Measurements from ENCODE around the gene LY6G5B.

LY6G5B gene

DNA sequence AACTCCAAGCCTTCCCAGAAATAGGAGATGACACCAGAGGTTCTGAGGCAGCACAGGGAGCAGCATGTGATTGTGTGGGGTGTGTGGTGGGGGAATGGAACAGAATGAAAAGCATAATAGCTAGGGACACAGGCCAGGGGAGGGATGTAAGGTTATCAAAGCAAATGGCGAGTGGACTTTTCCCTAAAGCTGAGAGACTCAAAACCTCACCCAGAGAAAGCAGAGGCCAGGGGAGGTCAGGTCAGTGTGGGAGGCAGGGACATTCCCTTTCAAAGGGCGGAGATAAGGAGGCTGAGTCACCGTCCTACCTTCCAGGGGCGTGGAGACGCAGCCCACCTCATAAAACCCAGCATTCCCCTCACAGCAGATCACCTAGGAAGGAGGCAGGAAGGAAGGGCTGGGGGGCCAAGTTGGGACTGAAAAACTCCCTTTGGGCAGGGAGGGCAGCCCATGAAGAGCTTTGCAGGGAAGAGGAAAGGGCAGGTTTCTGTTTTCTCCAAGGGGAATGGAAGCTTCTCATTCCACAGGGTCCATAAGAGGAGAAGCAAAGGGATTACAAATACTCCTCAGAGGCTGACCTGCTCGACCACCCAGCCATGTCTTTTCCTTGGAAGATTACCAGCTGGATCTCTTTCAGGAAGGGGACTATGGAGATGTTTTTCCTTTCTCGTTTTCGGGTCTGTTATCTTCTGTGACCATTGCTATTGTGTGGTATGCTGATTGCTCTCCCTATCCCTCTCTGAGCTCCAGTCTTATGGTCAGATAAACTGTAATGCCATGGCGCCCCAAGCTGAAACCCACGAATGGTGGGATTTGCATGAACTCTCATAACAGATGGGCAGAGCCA lies 20.7 kb downstream of the LY6G5B start:
- H3K4me1 Mint-ChIP-seq, result peaks cover 13% of the 10 kb centered on the region
- no peaks in the 10 kb centered on the region for H3K27me3 Mint-ChIP-seq
- H3K27ac Mint-ChIP-seq, result peak overlapping the region; percentile 57 to 59
- H3K9me3 Mint-ChIP-seq, result no peaks in the 10 kb centered on the region
- ATAC-seq (no peak), DNase-seq (no peak)
- no peak overlapping the region for H3K4me3 Mint-ChIP-seq

DNA sequence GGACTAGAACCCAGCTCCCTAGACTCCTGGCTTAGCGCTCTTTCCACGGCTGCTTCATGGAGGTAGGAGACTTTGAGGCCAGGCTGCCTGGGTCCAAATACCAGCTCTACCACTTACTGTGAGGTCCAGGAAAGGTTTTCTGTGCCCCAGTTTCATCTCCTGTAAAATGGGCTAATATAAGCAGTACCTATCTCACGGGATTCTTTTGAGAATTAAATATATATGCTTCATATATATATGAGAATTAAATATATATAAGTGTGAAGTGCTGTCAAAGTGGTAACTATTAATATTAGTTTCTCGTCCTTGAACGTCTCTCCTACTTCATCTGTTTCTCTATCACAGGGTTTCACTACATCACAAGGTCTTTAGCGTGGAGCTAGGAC lies 21.3 kb downstream of the LY6G5B start:
- no peak overlapping the region for H3K27ac Mint-ChIP-seq
- no peak overlapping the region for H3K4me3 Mint-ChIP-seq

DNA sequence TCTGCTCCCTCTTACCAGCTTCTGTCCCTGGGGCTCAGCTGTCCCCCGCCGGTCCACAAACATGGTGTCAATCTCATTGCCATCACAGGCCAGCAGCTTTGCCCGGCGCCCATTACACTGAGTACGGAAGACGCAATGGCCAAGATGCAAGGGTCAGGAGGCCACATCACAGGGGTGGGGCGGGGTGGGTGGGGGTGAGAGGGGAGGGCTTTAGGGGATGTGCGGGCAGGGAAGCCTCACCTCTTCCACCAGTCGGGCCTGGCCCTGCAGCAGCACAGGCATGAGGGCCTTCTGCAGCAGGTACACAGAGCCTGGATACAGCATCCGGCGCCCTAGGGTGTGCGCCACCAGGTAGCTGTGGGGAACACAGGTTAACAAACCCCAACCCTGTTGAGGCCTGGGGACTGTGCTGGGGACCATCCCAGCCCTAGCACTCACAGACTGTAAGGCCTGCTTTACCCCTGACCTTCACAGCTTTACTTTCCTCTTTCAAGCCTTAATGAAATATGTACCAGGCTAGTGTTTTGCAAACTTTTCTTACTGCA lies 21.9 kb downstream of the LY6G5B start:
- Mint-ChIP-seq H3K4me3 (no peak overlapping the region), H3K27ac (peak overlapping the region; percentile 21 to 63), H3K9me3 (no peaks in the 10 kb centered on the region), H3K4me1 (peaks cover 13% of the 10 kb centered on the region), H3K27me3 (no peaks in the 10 kb centered on the region)
- no peak for DNase-seq
- ATAC-seq, result no peak

More for the DNA sequence above, 21.3 kb downstream of the LY6G5B start:
- Mint-ChIP-seq H3K9me3 (no peaks in the 10 kb centered on the region), H3K4me1 (peaks cover 13% of the 10 kb centered on the region), H3K27me3 (no peaks in the 10 kb centered on the region)
- ATAC-seq (no peak), DNase-seq (no peak)

DNA sequence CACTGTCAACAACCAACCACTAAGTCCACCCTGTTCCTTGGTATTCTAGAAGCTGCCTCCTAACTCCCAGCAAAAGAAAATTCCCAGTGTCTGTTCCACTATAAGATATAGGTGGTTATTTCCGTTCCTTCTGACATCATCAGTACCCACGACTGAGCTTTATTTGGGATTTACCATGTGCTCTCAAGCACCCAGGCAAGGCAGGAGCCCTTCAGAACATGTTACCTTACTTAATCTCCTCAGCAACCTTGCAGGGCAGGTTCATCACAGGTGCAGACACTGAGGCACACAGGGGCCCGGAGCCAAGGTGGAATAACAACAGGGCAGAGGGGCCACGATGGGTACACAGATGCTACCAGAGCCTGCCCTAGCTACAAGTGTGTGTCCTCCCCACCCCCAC lies 22.6 kb downstream of the LY6G5B start:
- H3K9me3 Mint-ChIP-seq, result no peaks in the 10 kb centered on the region
- no peak for ATAC-seq
- DNase-seq, result no peak
- no peak overlapping the region for H3K4me3 Mint-ChIP-seq
- H3K27ac Mint-ChIP-seq, result no peak overlapping the region
- peaks cover 15% of the 10 kb centered on the region for H3K4me1 Mint-ChIP-seq
- no peaks in the 10 kb centered on the region for H3K27me3 Mint-ChIP-seq

DNA sequence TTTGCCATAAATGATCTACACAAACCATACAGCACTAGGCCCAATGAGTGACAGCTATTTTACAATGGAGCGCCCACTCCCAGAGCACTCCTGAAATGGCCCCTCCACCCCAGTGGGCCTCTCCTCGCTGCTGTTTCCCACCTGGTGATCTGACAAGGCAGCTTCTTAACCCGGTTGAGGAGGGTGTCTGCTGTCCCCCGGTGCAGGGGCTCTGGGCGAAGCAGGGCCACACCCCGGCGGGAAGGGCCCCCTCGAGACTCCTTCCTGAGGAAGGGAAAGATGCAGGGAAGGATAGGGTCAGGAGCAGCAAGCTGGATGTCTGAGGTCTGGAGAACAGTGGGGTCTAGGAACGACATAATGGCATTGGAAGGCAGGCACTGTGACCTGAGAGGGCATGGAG lies 23.1 kb downstream of the LY6G5B start:
- no peak for ATAC-seq
- no peak overlapping the region for H3K27ac Mint-ChIP-seq
- H3K4me3 Mint-ChIP-seq, result no peak overlapping the region
- H3K9me3 Mint-ChIP-seq, result no peaks in the 10 kb centered on the region
- no peaks in the 10 kb centered on the region for H3K27me3 Mint-ChIP-seq
- DNase-seq, result no peak
- peaks cover 20% of the 10 kb centered on the region for H3K4me1 Mint-ChIP-seq

DNA sequence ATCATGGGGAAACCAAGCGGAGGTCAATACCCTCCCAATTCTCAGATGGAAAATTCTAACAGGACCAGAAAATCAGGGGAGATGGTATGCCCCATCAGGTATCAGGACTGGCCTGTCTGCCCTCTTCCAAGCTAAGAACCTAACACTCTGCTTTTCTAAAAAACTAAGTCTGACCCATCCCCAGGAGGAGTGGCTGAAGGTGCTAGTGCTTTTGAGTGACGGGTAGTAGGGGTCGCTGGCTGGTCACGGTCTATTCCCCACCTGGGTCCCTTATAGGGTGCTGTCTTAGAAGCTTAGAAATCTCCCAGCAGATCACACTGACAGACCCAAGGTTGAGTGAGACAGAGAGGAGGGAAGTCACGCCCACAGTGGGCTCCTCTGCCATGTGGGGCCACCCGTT lies 23.8 kb downstream of the LY6G5B start:
- DNase-seq, result no peak
- no peaks in the 10 kb centered on the region for H3K27me3 Mint-ChIP-seq
- H3K4me1 Mint-ChIP-seq, result peaks cover 22% of the 10 kb centered on the region
- H3K9me3 Mint-ChIP-seq, result no peaks in the 10 kb centered on the region
- ATAC-seq, result no peak
- H3K27ac Mint-ChIP-seq, result no peak overlapping the region
- H3K4me3 Mint-ChIP-seq, result no peak overlapping the region

DNA sequence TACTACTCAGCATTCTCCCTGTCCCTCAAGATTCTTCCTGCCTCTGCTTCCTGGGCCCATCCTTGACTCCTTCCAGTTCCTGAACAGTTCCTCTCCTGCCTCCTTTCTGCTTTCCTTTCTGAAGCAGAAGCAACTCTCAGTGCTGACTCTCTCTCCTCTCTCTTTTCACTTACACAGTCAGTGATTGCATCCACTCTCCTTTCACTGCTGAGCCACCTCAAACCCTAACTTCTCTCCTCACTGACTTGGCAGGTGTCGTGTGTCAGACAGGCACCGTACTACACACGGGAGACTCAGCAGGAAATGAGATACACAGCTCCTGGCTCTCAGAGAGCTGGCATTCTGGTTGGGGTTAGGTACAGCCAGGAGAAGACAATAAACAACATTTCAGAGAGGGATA lies 27.8 kb downstream of the LY6G5B start:
- no peak overlapping the region for H3K4me3 Mint-ChIP-seq
- H3K4me1 Mint-ChIP-seq, result peaks cover 25% of the 10 kb centered on the region
- H3K9me3 Mint-ChIP-seq, result no peaks in the 10 kb centered on the region
- DNase-seq (no peak), ATAC-seq (no peak)
- no peaks in the 10 kb centered on the region for H3K27me3 Mint-ChIP-seq
- H3K27ac Mint-ChIP-seq, result peak overlapping the region in 1 of 2 donors; percentile 36

DNA sequence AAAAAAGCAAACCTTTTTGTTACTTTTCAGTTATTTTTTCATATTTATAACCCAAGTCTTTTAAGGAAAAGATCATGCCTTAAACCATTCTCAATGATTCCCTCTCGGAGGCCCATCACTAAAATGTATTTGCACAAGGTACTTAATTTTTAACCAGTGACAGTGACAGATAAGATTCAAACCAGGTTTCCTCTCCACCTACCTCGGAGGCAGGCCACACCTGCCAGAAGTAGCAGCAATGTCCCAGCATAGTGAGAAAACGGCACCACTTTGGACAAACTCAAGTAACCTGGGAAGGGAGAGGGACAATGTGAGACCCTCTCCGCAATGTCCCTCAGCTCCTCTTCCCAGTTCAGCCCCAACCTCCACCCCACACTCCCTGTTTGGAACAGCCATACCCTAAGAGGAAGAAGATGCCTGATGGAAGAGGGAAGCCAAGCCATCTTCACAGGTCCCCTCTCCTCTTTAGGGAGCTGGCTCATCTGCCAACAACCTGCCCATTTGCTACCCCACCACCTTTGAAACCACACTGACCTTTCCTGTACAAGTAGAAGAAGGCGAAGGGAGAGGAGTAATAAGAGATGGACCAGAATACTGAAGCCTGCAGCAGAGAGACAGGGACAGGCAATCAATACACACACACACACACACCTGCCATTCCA lies 31.1 kb downstream of the LY6G5B start:
- no peak for DNase-seq
- Mint-ChIP-seq H3K4me1 (peaks cover 33% of the 10 kb centered on the region), H3K9me3 (no peaks in the 10 kb centered on the region), H3K27ac (no peak overlapping the region), H3K4me3 (peak overlapping the region; percentile 27 to 38), H3K27me3 (no peaks in the 10 kb centered on the region)
- no peak for ATAC-seq

DNA sequence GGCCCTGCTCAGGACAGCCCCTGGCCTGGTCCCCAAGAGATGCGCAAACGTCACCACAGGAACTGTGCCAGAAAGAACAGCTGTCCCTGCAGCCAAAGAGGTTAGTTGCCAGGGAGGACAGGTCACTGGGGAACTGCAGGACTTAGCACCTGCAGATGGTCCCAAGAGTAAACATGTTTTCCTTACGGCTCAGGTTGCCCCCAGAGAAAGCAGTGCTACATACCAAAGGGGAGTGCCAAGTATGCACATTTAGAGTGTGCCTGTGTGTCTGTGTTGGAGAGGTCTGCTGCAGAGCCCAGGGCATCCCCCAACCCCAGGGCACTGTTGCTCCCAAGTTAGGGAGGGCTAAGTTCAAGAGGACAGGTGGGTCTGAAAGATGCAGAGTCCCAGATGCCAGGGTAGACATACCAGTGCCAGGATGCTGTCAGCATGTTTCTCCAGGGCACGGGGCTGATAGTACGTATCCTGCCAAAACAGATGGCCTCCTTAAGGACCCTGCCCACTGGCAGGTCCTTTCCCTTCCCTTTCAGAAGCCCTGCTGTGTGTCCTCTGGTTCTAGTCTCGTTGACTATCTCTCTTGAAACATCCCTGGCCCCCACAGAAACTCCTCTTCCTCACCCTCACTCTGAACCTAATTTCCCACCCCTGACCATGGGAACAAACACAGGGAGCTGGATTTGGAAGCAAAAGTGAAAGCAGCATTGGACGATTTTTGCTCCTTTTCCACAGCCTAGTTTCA lies 32.1 kb downstream of the LY6G5B start:
- H3K27me3 Mint-ChIP-seq, result no peaks in the 10 kb centered on the region
- no peaks in the 10 kb centered on the region for H3K9me3 Mint-ChIP-seq
- H3K4me1 Mint-ChIP-seq, result peaks cover 33% of the 10 kb centered on the region
- no peak for DNase-seq
- no peak for ATAC-seq
- H3K27ac Mint-ChIP-seq, result peak overlapping the region; percentile 91 to 98
- H3K4me3 Mint-ChIP-seq, result peak overlapping the region; percentile 96

DNA sequence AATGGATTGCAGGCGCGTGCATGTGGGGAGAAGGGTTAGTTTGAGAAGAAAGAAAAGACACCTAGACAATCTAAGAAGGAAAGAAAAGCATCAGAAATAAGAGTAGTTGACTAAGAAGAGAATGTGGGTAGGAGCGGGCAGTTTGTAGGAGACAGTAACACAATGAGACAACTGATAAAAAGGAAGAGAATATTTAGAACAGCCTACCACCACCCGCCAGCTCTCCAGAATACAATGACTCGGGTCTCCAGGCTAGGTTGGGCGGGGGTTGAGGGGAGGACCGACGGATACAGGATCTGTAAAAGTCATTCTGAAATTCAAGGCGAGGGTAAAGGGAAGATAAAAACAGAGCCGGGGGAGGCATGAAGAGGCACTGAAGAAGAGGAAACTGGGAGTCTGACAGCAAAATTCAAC lies 32.6 kb downstream of the LY6G5B start:
- DNase-seq, result no peak

DNA sequence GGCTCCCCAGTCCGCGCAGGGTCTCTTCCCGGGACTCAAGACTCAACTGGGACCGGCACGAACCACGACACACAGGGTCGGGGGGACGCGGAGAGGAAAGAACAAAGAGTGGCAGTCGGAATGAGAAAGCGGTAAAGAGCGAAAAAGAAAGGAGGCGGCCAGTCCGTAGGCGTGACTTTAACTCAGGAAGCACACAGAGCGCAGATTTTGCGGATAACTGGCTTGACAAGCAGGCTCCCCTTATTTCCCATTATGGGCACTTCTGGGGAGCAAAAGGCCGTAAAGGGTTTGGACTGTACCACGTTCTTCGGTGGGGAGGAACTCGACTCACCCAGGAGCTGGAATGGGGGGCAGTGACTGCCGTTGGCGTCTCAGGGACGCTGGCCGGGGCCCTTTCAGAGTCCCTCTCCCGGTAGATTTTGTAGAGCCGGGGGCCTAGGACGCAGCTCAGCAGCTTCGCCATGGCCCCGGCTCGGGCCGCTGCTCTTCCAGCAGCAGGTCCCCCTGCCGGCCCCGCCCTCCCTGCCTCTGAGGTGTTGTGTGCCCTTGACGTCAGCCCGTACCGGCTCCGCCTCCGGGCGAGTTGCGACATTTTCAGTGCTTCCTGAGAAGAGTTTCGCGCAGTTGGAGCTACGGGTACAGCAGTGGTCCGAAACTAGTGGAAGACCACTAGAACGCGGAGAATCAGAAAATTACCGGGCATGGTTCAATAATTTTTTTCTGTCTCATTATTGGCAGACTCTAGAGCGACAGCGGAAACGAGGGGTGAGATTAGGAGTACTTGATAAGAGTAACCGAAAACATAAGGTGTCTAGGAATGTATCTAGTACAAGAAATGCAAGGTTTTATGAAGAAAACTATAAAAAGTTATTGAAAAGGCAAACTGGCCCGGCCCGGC lies 33.3 kb downstream of the LY6G5B start, which contains the start of gene ABHD16A:
TSS of gene ABHD16A (minus strand) at position 506 of the 898 bp plus-strand sequence. CDS start at position 463, 43 bp downstream.
- peak; percentile 98 for ATAC-seq
- H3K27me3 Mint-ChIP-seq, result no peaks in the 10 kb centered on the region

More for the DNA sequence above, 32.6 kb downstream of the LY6G5B start:
- Mint-ChIP-seq H3K9me3 (no peaks in the 10 kb centered on the region), H3K4me3 (peak overlapping the region; percentile 96), H3K4me1 (peaks cover 31% of the 10 kb centered on the region), H3K27ac (peak overlapping the region; percentile 91 to 98), H3K27me3 (no peaks in the 10 kb centered on the region)
- ATAC-seq, result peak; percentile 22

DNA sequence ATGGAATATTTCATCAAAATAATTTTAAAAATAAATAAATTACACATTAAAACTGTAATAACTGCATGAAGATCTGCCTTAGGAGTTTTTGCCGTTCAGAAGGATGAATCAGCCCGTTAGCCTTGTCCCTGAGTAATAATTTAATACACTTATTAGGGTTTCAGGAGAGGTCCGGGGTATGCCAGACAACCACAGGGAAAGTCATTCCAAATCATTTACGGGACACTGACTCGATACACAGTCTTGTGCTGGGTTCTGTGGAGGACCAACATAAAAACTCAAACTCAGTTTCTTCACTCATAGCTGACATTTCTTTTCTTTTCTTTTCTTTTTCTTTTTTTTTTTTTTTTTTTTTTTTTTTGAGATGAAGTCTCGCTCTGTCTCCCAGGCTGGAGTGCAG lies 36.2 kb downstream of the LY6G5B start:
- Mint-ChIP-seq H3K4me1 (peaks cover 24% of the 10 kb centered on the region), H3K27ac (no peak overlapping the region), H3K4me3 (no peak overlapping the region), H3K27me3 (no peaks in the 10 kb centered on the region), H3K9me3 (no peaks in the 10 kb centered on the region)
- ATAC-seq, result no peak
- no peak for DNase-seq

More for the DNA sequence above, 33.3 kb downstream of the LY6G5B start, which contains the start of gene ABHD16A:
- peak within 1 kb of the TSS; percentile 96 for H3K4me3 Mint-ChIP-seq
- peak; percentile 95 to 97 for DNase-seq
- peak within 1 kb of the TSS; percentile 91 to 98 for H3K27ac Mint-ChIP-seq
- H3K4me1 Mint-ChIP-seq, result peaks cover 25% of the 10 kb centered on the region
- H3K9me3 Mint-ChIP-seq, result no peaks in the 10 kb centered on the region

DNA sequence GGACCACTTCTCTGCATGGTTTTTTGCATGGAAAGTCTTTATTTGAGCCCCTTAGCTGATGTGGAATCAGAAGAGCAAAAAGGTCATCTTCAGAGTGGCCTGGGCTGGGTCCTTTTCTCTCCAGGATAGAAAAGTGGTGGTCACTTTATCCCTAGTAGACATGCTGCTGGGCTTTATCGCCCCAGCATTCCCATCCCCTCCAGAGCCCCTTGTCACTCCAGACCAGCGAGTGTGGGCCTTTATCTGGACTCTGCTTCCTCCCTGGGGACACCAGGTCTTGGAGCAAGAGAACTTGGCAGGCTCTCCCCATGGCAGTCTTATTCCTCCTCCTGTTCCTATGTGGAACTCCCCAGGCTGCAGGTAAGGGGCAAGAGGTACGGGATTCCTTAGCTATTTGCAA lies 36.8 kb downstream of the LY6G5B start, which contains the start of gene LY6G6F:
TSS of gene LY6G6F (plus strand) at position 268 of the 400 bp plus-strand sequence. CDS start at position 309, 41 bp downstream.
- Mint-ChIP-seq H3K4me3 (no peak within 1 kb of the TSS), H3K9me3 (no peaks in the 10 kb centered on the region), H3K27me3 (no peaks in the 10 kb centered on the region), H3K27ac (peak within 1 kb of the TSS in 1 of 2 donors; percentile 57), H3K4me1 (peaks cover 22% of the 10 kb centered on the region)
- ATAC-seq (no peak), DNase-seq (no peak)

DNA sequence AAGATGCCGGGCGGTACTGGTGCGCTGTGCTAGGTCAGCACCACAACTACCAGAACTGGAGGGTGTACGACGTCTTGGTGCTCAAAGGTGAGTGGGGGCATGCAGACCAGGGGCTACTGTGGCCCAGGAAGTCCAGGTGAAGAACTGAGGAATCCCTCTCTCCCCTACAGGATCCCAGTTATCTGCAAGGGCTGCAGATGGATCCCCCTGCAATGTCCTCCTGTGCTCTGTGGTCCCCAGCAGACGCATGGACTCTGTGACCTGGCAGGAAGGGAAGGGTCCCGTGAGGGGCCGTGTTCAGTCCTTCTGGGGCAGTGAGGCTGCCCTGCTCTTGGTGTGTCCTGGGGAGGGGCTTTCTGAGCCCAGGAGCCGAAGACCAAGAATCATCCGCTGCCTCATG lies 37.9 kb downstream of the LY6G5B start:
- Mint-ChIP-seq H3K4me1 (peaks cover 15% of the 10 kb centered on the region), H3K27ac (no peak overlapping the region), H3K27me3 (peaks cover 7% of the 10 kb centered on the region), H3K9me3 (no peaks in the 10 kb centered on the region), H3K4me3 (no peak overlapping the region)
- DNase-seq (no peak), ATAC-seq (no peak)

Data from stimulated activated naive CD8-positive, alpha-beta T cell treated with anti-CD3 and anti-CD28 coated beads, Interleukin-15, amount 100 ng/mL, for 72 hours (primary cell).